ENCODE measurements around the gene SORCS2. TPM values are rescaled to one million over a fixed set of nuclear protein-coding genes. Genes with fewer than 3 reads are reported as not detected.

The SORCS2 gene
- polyA plus RNA-seq, 1 donor from 2014 or later: 1.0 TPM

DNA sequence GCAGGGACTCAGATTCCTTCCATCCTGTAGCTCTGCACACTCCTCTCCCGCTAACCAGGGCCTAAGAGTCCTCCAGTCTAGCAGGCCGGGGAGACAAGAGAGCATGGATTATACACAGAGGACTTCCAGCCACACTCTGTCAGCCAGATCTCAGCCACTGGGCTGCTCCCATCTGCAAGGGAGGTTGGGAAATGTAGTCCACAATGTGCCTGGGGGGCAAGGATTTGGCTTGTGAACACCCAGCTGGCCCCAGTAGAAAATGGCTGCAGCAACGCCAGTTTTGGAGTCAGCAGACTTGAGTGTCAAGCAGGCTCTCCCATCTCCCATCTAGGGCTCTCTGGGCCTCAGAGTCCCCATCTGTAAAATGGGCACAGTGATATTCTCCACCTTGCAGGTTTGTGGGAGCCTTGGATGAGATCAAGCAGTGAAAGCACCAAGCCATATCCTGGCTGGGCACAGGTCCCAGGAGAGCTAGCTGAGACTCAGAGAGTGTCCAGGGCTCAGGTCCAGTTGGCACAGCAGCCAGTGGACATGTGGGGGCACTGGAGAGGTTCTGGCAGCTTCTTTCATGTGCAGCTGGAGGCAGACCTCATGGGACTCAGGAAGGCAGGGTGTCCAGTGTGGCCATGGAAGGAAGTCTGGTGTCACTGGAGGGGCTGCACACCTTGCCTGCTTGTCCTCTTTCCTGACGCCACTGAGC is 227.8 kb downstream of the SORCS2 start:
- no peak overlapping the region for H2AFZ ChIP-seq (ENCODE audit: low read depth, low read length)
- H3K9me3 ChIP-seq (ENCODE audit: low read length): no peaks in the 10 kb centered on the region
- no peaks in the 10 kb centered on the region for H3F3A ChIP-seq (ENCODE audit: insufficient read depth, low read length, poor library complexity, severe bottlenecking)
- no peak overlapping the region for H3K4me2 ChIP-seq (ENCODE audit: low read length)
- no peaks in the 10 kb centered on the region for H3K27me3 ChIP-seq (ENCODE audit: insufficient read depth, low read depth, low read length)
- H3K9me2 ChIP-seq (ENCODE audit: insufficient read depth, low read length): no peaks in the 10 kb centered on the region
- H4K20me1 ChIP-seq (ENCODE audit: insufficient read depth): no peaks in the 10 kb centered on the region
- no peaks in the 10 kb centered on the region for H3K79me2 ChIP-seq (replicated peaks; ENCODE audit: insufficient read depth, low read length)
- H3K36me3 ChIP-seq (ENCODE audit: insufficient read depth, low read length): no peaks in the 10 kb centered on the region
- no peak overlapping the region for H3K9ac ChIP-seq (ENCODE audit: low read length)
- TF ChIP-seq TAF1 (IDR thresholded peaks at IDR 0.05; ENCODE audit: low read depth): no peak
- TF ChIP-seq, protein P1, sequence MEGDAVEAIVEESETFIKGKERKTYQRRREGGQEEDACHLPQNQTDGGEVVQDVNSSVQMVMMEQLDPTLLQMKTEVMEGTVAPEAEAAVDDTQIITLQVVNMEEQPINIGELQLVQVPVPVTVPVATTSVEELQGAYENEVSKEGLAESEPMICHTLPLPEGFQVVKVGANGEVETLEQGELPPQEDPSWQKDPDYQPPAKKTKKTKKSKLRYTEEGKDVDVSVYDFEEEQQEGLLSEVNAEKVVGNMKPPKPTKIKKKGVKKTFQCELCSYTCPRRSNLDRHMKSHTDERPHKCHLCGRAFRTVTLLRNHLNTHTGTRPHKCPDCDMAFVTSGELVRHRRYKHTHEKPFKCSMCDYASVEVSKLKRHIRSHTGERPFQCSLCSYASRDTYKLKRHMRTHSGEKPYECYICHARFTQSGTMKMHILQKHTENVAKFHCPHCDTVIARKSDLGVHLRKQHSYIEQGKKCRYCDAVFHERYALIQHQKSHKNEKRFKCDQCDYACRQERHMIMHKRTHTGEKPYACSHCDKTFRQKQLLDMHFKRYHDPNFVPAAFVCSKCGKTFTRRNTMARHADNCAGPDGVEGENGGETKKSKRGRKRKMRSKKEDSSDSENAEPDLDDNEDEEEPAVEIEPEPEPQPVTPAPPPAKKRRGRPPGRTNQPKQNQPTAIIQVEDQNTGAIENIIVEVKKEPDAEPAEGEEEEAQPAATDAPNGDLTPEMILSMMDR (IDR thresholded peaks at IDR 0.05; ENCODE audit: poor library complexity, severe bottlenecking): no peak
- TF ChIP-seq POLR2AphosphoS5 (IDR thresholded peaks at IDR 0.05): no peak
- TF ChIP-seq RAD21 (conservative IDR thresholded peaks at IDR 0.05): no peak
- TF ChIP-seq SMC3 (conservative IDR thresholded peaks at IDR 0.05; ENCODE audit: poor library complexity): no peak
- TF ChIP-seq EP300 (conservative IDR thresholded peaks at IDR 0.05; ENCODE audit: poor library complexity, severe bottlenecking): no peak
- TF ChIP-seq, protein P2, sequence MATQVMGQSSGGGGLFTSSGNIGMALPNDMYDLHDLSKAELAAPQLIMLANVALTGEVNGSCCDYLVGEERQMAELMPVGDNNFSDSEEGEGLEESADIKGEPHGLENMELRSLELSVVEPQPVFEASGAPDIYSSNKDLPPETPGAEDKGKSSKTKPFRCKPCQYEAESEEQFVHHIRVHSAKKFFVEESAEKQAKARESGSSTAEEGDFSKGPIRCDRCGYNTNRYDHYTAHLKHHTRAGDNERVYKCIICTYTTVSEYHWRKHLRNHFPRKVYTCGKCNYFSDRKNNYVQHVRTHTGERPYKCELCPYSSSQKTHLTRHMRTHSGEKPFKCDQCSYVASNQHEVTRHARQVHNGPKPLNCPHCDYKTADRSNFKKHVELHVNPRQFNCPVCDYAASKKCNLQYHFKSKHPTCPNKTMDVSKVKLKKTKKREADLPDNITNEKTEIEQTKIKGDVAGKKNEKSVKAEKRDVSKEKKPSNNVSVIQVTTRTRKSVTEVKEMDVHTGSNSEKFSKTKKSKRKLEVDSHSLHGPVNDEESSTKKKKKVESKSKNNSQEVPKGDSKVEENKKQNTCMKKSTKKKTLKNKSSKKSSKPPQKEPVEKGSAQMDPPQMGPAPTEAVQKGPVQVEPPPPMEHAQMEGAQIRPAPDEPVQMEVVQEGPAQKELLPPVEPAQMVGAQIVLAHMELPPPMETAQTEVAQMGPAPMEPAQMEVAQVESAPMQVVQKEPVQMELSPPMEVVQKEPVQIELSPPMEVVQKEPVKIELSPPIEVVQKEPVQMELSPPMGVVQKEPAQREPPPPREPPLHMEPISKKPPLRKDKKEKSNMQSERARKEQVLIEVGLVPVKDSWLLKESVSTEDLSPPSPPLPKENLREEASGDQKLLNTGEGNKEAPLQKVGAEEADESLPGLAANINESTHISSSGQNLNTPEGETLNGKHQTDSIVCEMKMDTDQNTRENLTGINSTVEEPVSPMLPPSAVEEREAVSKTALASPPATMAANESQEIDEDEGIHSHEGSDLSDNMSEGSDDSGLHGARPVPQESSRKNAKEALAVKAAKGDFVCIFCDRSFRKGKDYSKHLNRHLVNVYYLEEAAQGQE (IDR thresholded peaks at IDR 0.05; ENCODE audit: borderline replicate concordance): no peak
- TF ChIP-seq EZH2 (IDR thresholded peaks at IDR 0.05; ENCODE audit: borderline replicate concordance, insufficient read depth, low read length, poor library complexity, severe bottlenecking): no peak
- TF ChIP-seq MXI1 (conservative IDR thresholded peaks at IDR 0.05; ENCODE audit: poor library complexity, severe bottlenecking): no peak
- no peak overlapping the region for H3K4me3 ChIP-seq (ENCODE audit: low read length)
- no peak overlapping the region for H3K27ac ChIP-seq (ENCODE audit: low read length)

DNA sequence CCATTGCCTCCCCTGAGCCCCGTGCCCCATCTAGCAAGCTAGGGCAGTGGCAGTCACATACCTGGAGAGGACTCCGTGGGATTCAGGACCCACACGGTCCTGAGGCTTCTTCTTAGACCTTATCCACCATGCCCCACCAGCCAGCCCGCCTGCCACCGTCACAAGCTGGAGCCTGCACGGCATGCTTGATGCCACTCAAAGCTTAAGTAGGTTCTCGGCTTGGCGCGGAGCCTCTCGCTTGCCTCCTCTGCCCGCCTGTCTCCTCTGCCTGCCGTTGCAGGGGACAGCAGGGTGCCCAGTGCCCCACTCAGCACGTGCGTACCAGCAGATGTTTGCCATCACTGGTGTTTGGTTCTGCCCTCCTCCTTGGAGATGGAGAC is 228.3 kb downstream of the SORCS2 start:
- no peaks in the 10 kb centered on the region for H3K36me3 ChIP-seq (ENCODE audit: insufficient read depth, low read length)
- H3K4me3 ChIP-seq (ENCODE audit: low read length): no peak overlapping the region
- no peaks in the 10 kb centered on the region for H3K27me3 ChIP-seq (ENCODE audit: insufficient read depth, low read depth, low read length)
- H3K9me3 ChIP-seq (ENCODE audit: low read length): no peaks in the 10 kb centered on the region
- no peak overlapping the region for H3K27ac ChIP-seq (ENCODE audit: low read length)
- no peak overlapping the region for H2AFZ ChIP-seq (ENCODE audit: low read depth, low read length)
- H3K4me2 ChIP-seq (ENCODE audit: low read length): no peak overlapping the region
- no peaks in the 10 kb centered on the region for H4K20me1 ChIP-seq (ENCODE audit: insufficient read depth)
- no peaks in the 10 kb centered on the region for H3F3A ChIP-seq (ENCODE audit: insufficient read depth, low read length, poor library complexity, severe bottlenecking)
- H3K9me2 ChIP-seq (ENCODE audit: insufficient read depth, low read length): no peaks in the 10 kb centered on the region
- H3K9ac ChIP-seq (ENCODE audit: low read length): no peak overlapping the region
- TF ChIP-seq POLR2AphosphoS5 (IDR thresholded peaks at IDR 0.05) (no peak), MXI1 (conservative IDR thresholded peaks at IDR 0.05; ENCODE audit: poor library complexity, severe bottlenecking) (no peak), EP300 (conservative IDR thresholded peaks at IDR 0.05; ENCODE audit: poor library complexity, severe bottlenecking) (no peak), TAF1 (IDR thresholded peaks at IDR 0.05; ENCODE audit: low read depth) (no peak), EZH2 (IDR thresholded peaks at IDR 0.05; ENCODE audit: borderline replicate concordance, insufficient read depth, low read length, poor library complexity, severe bottlenecking) (no peak), SMC3 (conservative IDR thresholded peaks at IDR 0.05; ENCODE audit: poor library complexity) (no peak), RAD21 (conservative IDR thresholded peaks at IDR 0.05) (no peak)
- TF ChIP-seq, protein P1 (IDR thresholded peaks at IDR 0.05; ENCODE audit: poor library complexity, severe bottlenecking): no peak
- TF ChIP-seq, protein P2 (IDR thresholded peaks at IDR 0.05; ENCODE audit: borderline replicate concordance): no peak
- H3K79me2 ChIP-seq (replicated peaks; ENCODE audit: insufficient read depth, low read length): no peaks in the 10 kb centered on the region

Measured in neural cell (in vitro differentiated cells).